HEK293 (cell line): ENCODE data around the gene KIAA1755.
A peak's percentile ranks its signal among the peaks of the same experiment; 100 is the strongest.

Source experiments
- CTCF ChIA-PET: fragments of 350-600 bp; formaldehyde crosslinking; extraction: SDS; loops from one replicate; lab custom pipeline; 2021; ENCODE audit warnings: antibody characterized with exemption; lab: Yijun Ruan, JAX
- POLR2A ChIA-PET: fragments of 300-600 bp; formaldehyde crosslinking; extraction: SDS; loops from one replicate; lab custom pipeline; 2020; ENCODE audit warnings: antibody characterized with exemption, inconsistent platforms; lab: Yijun Ruan, JAX
- H3K27ac ChIP-seq: fragments of 200-500 bp; sonication (Bioruptor generic); 2 replicates; pipeline ENCODE4 v1.5.1; 2014; ENCODE audit warnings: low read depth, low read length, control low read depth, inconsistent platforms; ENCODE audit errors: extremely low read depth
- H3K36me3 ChIP-seq, 2 experiments: fragments of 200-500 bp in 1 of 2; sonication (Bioruptor generic) in 1 of 2; 1 replicate in 1 of 2; 2 replicates in 1 of 2; pipeline ENCODE4 v1.5.1; 2014 to 2017; ENCODE audit warnings: inconsistent platforms in 2 of 2, low read length in 2 of 2; ENCODE audit not compliant: control insufficient read depth in 2 of 2, insufficient read depth in 1 of 2
- H3K4me1 ChIP-seq: fragments of 200-500 bp; sonication (Bioruptor generic); 2 replicates; pipeline ENCODE4 v1.5.1; 2014; ENCODE audit warnings: mild to moderate bottlenecking, low read length, inconsistent platforms; ENCODE audit not compliant: control insufficient read depth, insufficient read depth
- H3K4me3 ChIP-seq: 2 replicates; pipeline ENCODE4 v1.5.1; 2011; ENCODE audit warnings: low read depth, mild to moderate bottlenecking, control low read depth, low read length, moderate library complexity
- H3K9me3 ChIP-seq: fragments of 200-500 bp; sonication (Bioruptor generic); 2 replicates; pipeline ENCODE4 v1.5.1; 2014; ENCODE audit warnings: low read depth, low read length, inconsistent platforms; ENCODE audit not compliant: control insufficient read depth, insufficient read depth
- ATF2 ChIP-seq: fragments of 450-650 bp; formaldehyde crosslinking; IDR thresholded peaks from 2 replicates; pipeline ENCODE4 v1.5.1; 2016; ENCODE audit warnings: missing biosample characterization, missing genetic modification characterization, low read depth
- EGR2 ChIP-seq: fragments of 450-650 bp; formaldehyde crosslinking; IDR thresholded peaks from 2 replicates; pipeline ENCODE4 v1.5.1; 2016; ENCODE audit warnings: low read depth, missing biosample characterization, missing genetic modification characterization
- GLIS1 ChIP-seq: fragments of 450-650 bp; formaldehyde crosslinking; IDR thresholded peaks from 2 replicates; pipeline ENCODE4 v1.5.1; 2016; ENCODE audit warnings: missing biosample characterization, missing genetic modification characterization
- KLF17 ChIP-seq: fragments of 450-650 bp; formaldehyde crosslinking; IDR thresholded peaks from 2 replicates; pipeline ENCODE4 v1.5.1; 2016; ENCODE audit warnings: missing biosample characterization, missing genetic modification characterization
- MZF1 ChIP-seq: fragments of 450-650 bp; formaldehyde crosslinking; IDR thresholded peaks from 2 replicates; pipeline ENCODE4 v1.5.1; 2017; ENCODE audit warnings: missing biosample characterization, missing genetic modification characterization, borderline replicate concordance
- OVOL3 ChIP-seq: fragments of 450-650 bp; formaldehyde crosslinking; IDR thresholded peaks from 2 replicates; pipeline ENCODE4 v1.5.1; 2016; ENCODE audit warnings: missing biosample characterization, missing genetic modification characterization
- SP7 ChIP-seq: fragments of 450-650 bp; formaldehyde crosslinking; IDR thresholded peaks from 2 replicates; pipeline ENCODE4 v1.5.1; 2016; ENCODE audit warnings: missing biosample characterization, missing genetic modification characterization
- TCF7L2 ChIP-seq: IDR thresholded peaks from 2 replicates; pipeline ENCODE4 v1.6.1; 2011; ENCODE audit warnings: low read depth, mild to moderate bottlenecking, inconsistent platforms, low read length, moderate library complexity, borderline replicate concordance
- YY1 ChIP-seq: fragments of 450-650 bp; formaldehyde crosslinking; IDR thresholded peaks from 2 replicates; pipeline ENCODE4 v1.5.1; 2018; ENCODE audit warnings: missing biosample characterization, missing genetic modification characterization
- YY2 ChIP-seq: fragments of 450-650 bp; formaldehyde crosslinking; IDR thresholded peaks from 2 replicates; pipeline ENCODE4 v1.5.1; 2016; ENCODE audit warnings: missing biosample characterization, missing genetic modification characterization
- ZBTB1 ChIP-seq: fragments of 450-650 bp; formaldehyde crosslinking; IDR thresholded peaks from 2 replicates; pipeline ENCODE4 v1.5.1; 2016; ENCODE audit warnings: missing biosample characterization, missing genetic modification characterization
- ZBTB26 ChIP-seq: fragments of 450-650 bp; formaldehyde crosslinking; optimal IDR thresholded peaks from 2 replicates; pipeline ENCODE3; 2016; ENCODE audit warnings: missing biosample characterization, mild to moderate bottlenecking, missing genetic modification characterization
- ZFP41 ChIP-seq: fragments of 450-650 bp; formaldehyde crosslinking; IDR thresholded peaks from 2 replicates; pipeline ENCODE4 v1.5.1; 2016; ENCODE audit warnings: missing biosample characterization, missing genetic modification characterization, borderline replicate concordance
- ZIC2 ChIP-seq: fragments of 450-650 bp; formaldehyde crosslinking; IDR thresholded peaks from 2 replicates; pipeline ENCODE4 v1.5.1; 2016; ENCODE audit warnings: missing biosample characterization, missing genetic modification characterization
- ZNF148 ChIP-seq: fragments of 450-650 bp; formaldehyde crosslinking; IDR thresholded peaks from 2 replicates; pipeline ENCODE4 v1.5.0; 2017; ENCODE audit warnings: missing biosample characterization, missing genetic modification characterization, borderline replicate concordance
- ZNF23 ChIP-seq: fragments of 450-650 bp; formaldehyde crosslinking; IDR thresholded peaks from 2 replicates; pipeline ENCODE4 v1.5.1; 2016; ENCODE audit warnings: missing biosample characterization, missing genetic modification characterization, borderline replicate concordance
- ZNF335 ChIP-seq: fragments of 450-650 bp; formaldehyde crosslinking; conservative IDR thresholded peaks from 2 replicates; pipeline ENCODE4 v1.5.1; 2016; ENCODE audit warnings: missing biosample characterization, missing genetic modification characterization
- ZNF549 ChIP-seq: fragments of 450-650 bp; IDR thresholded peaks from 2 replicates; pipeline ENCODE4 v1.5.1; 2018; ENCODE audit warnings: missing biosample characterization, missing genetic modification characterization, mild to moderate bottlenecking, inconsistent platforms, moderate library complexity
- ZNF571 ChIP-seq: fragments of 450-650 bp; formaldehyde crosslinking; IDR thresholded peaks from 2 replicates; pipeline ENCODE4 v1.5.0; 2017; ENCODE audit warnings: missing biosample characterization, missing genetic modification characterization
- ZNF600 ChIP-seq: fragments of 450-650 bp; formaldehyde crosslinking; IDR thresholded peaks from 2 replicates; pipeline ENCODE4 v1.5.1; 2016; ENCODE audit warnings: missing biosample characterization, missing genetic modification characterization
- ZNF624 ChIP-seq: fragments of 450-650 bp; formaldehyde crosslinking; IDR thresholded peaks from 2 replicates; pipeline ENCODE4 v1.5.1; 2017; ENCODE audit warnings: missing biosample characterization, missing genetic modification characterization
- ZNF645 ChIP-seq: fragments of 450-650 bp; formaldehyde crosslinking; IDR thresholded peaks from 2 replicates; pipeline ENCODE4; 2016; ENCODE audit warnings: missing biosample characterization, missing genetic modification characterization
- ZSCAN4 ChIP-seq: fragments of 450-650 bp; formaldehyde crosslinking; IDR thresholded peaks from 2 replicates; pipeline ENCODE4 v1.5.1; 2017; ENCODE audit warnings: missing biosample characterization, missing genetic modification characterization
- ZSCAN5A ChIP-seq: fragments of 450-650 bp; formaldehyde crosslinking; IDR thresholded peaks from 2 replicates; pipeline ENCODE4 v1.5.1; 2016; ENCODE audit warnings: missing biosample characterization, missing genetic modification characterization

Gene KIAA1755

GRCh38 chr20:38181207-38181801 is 79.2 kb downstream of the KIAA1755 start (continued):
- peak; percentile 56; the same call in 1 of the 2 replicates for TF ChIP-seq GLIS1 (tag by site-specific recombination)
- TF ChIP-seq ZBTB26 (tag by site-specific recombination) = peak; percentile 16
- no peak for TF ChIP-seq ZSCAN4 (tag by site-specific recombination)
- no peak for TF ChIP-seq ZFP41 (tag by site-specific recombination)
- no peak for TF ChIP-seq ZNF148 (tag by site-specific recombination)
- peak; percentile 46 for TF ChIP-seq ZNF600
- TF ChIP-seq ZIC2 = peak; percentile 93
- peak; percentile 83 for TF ChIP-seq TCF7L2
- TF ChIP-seq ZNF335 (tag by site-specific recombination) = peak; percentile 68
- no peak for TF ChIP-seq ZNF23 (tag by site-specific recombination)
- TF ChIP-seq OVOL3 (tag by site-specific recombination) = no peak
- TF ChIP-seq KLF17 (tag by site-specific recombination) = peak; percentile 72; the same call in 1 of the 2 replicates
- TF ChIP-seq SP7 = peak; percentile 73
- TF ChIP-seq MZF1 = peak; percentile 60; the same call in 1 of the 2 replicates

- CTCF ChIA-PET = interaction anchor here (0.7 to 1.6 kb wide), 2 partner anchors 11 to 41 kb away, joined by 3 to 8 read pairs; no protein-coding TSS in a partner anchor
- H3K4me1 ChIP-seq = peaks cover 4% of the 10 kb centered on the region; the same call in 1 of the 2 replicates
- H3K4me3 ChIP-seq = no peak overlapping the region
- TF ChIP-seq EGR2 (tag by site-specific recombination) (0 out of 2 replicates have a peak, but pooled peaks have one; percentile 8), YY2 (no peak)
- no peaks in the 10 kb centered on the region for H3K9me3 ChIP-seq
- POLR2A ChIA-PET = interaction anchor here (0.8 to 1.7 kb wide), 2 partner anchors 131 to 147 kb away, joined by 6 read pairs; partner anchors contain the start of genes RPRD1B and TTI1
- H3K36me3 ChIP-seq = no peaks in the 10 kb centered on the region
- H3K27ac ChIP-seq = no peak overlapping the region
Measured at GRCh38 chr20:38180781-38181180, 79.8 kb downstream of the KIAA1755 start.

- peaks cover 4% of the 10 kb centered on the region; the same call in 1 of the 2 replicates for H3K4me1 ChIP-seq
- ChIA-PET POLR2A (no interaction called here), CTCF (interaction anchor here (0.6 kb wide), 1 partner anchor 15 kb away, joined by 3 read pairs; the partner anchor contains the start of gene TGM2)
- H3K36me3 ChIP-seq = no peaks in the 10 kb centered on the region
- H3K27ac ChIP-seq = no peak overlapping the region
- TF ChIP-seq ZBTB1 (no peak), ZNF645 (no peak), YY1 (tag by site-specific recombination) (no peak), ATF2 (no peak), ZNF571 (tag by site-specific recombination) (no peak), ZSCAN5A (tag by site-specific recombination) (no peak), ZNF549 (tag by site-specific recombination) (no peak), ZNF624 (tag by site-specific recombination) (no peak)
- no peaks in the 10 kb centered on the region for H3K9me3 ChIP-seq
- no peak overlapping the region for H3K4me3 ChIP-seq
Measured at GRCh38 chr20:38179846-38180245, 80.7 kb downstream of the KIAA1755 start.
